ENCODE results near the gene EIPR1.

DNA sequence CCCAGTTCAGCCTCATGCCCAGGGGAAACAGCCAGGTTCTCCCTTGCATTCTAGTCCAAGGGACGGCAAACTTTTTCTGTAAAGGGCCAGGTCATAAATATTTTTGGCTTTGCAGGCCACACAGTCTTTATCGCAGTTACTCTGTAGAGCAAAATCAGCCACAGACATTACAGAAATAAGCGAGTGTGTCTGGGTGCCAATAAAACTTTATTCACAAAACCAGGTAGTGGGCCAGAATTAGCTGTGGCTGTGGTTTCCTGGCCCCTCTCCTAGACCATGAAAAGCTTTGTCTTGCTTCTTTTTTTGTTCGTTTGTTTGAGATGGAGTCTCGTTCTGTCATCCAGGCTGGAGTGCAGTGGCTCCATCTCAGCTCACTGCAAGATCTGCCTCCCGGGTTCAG lies 80.1 kb downstream of the EIPR1 start:
- TF ChIP-seq, protein P1, sequence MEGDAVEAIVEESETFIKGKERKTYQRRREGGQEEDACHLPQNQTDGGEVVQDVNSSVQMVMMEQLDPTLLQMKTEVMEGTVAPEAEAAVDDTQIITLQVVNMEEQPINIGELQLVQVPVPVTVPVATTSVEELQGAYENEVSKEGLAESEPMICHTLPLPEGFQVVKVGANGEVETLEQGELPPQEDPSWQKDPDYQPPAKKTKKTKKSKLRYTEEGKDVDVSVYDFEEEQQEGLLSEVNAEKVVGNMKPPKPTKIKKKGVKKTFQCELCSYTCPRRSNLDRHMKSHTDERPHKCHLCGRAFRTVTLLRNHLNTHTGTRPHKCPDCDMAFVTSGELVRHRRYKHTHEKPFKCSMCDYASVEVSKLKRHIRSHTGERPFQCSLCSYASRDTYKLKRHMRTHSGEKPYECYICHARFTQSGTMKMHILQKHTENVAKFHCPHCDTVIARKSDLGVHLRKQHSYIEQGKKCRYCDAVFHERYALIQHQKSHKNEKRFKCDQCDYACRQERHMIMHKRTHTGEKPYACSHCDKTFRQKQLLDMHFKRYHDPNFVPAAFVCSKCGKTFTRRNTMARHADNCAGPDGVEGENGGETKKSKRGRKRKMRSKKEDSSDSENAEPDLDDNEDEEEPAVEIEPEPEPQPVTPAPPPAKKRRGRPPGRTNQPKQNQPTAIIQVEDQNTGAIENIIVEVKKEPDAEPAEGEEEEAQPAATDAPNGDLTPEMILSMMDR (conservative IDR thresholded peaks at IDR 0.05 in 1 of 2, IDR thresholded peaks at IDR 0.05 in 1 of 2; ENCODE audit: low read depth in 1 of 2, low read length in 2 of 2): no peak
- TF ChIP-seq EZH2 (IDR thresholded peaks at IDR 0.05; ENCODE audit: low read length, missing control alignments): no peak
